Psoas muscle (tissue), 8 donors: ENCODE measurements around the gene TMEM63A. TPM values are rescaled to one million over a fixed set of nuclear protein-coding genes. Genes with fewer than 3 reads are reported as not detected.
"Not testable (repeated sequence)": the region's sequence is repeated elsewhere in the genome, so short reads cannot be mapped to it uniquely, and the experiment has no call there.

Experiments used
- ATAC-seq, 4 donors: fragments of 200-7000 bp; cut with Tn5 transposase; one replicate each; pipeline ENCODE4 v1.9.1; 2020; ENCODE audit warnings: moderate library complexity in 3 of 4, mild to moderate bottlenecking in 2 of 4
- DNase-seq, 2 donors: peaks; one replicate each; pipeline ENCODE4 v3.0.0-alpha.2; 2020
- H3K27ac ChIP-seq: fragments of 200-600 bp; one replicate; pipeline ENCODE4 v1.8.0; 2022
- H3K27me3 ChIP-seq, 3 donors: fragments of 200-600 bp in 1 of 3; one replicate each; pipeline versions ENCODE4 v1.6.1 to v1.8.0; 2013 to 2022; ENCODE audit warnings: low read length in 2 of 3, mild to moderate bottlenecking in 2 of 3, moderate library complexity in 1 of 3; ENCODE audit not compliant: insufficient read depth in 3 of 3
- H3K36me3 ChIP-seq, 2 donors: fragments of 200-600 bp in 1 of 2; one replicate each; pipeline versions ENCODE4 v1.6.1 to v1.8.0; 2013 to 2022; ENCODE audit warnings: low read depth in 1 of 2, mild to moderate bottlenecking in 1 of 2, moderate library complexity in 1 of 2; ENCODE audit not compliant: insufficient read depth in 1 of 2
- H3K4me1 ChIP-seq: fragments of 200-600 bp; one replicate; pipeline ENCODE4 v1.8.0; 2022
- H3K4me3 ChIP-seq: fragments of 200-600 bp; one replicate; pipeline ENCODE4 v1.8.0; 2022; ENCODE audit warnings: mild to moderate bottlenecking
- H3K9me3 ChIP-seq: fragments of 200-600 bp; one replicate; pipeline ENCODE4 v1.8.0; 2022
- CTCF ChIP-seq: fragments of 200-600 bp; IDR thresholded peaks from one replicate; pipeline ENCODE4 v1.8.0; 2022; ENCODE audit warnings: antibody characterized with exemption
- whole genome bisulfite sequencing, 3 donors: extraction: QIAGEN DNeasy Blood & Tissue Kit; methylation state at CpG; one replicate each; pipeline versions ENCODE4 v1.1.6 to v1.1.7; 2013; 5-methylcytosine and 5-hydroxymethylcytosine counted together
- intact Hi-C, 2 donors: fragments of 100-400 bp; cut with DNase I; formaldehyde crosslinking; loops; one replicate each; pipeline versions ENCODE4 v1.11.0 to v1.14.2; 2022
- polyA plus RNA-seq, 3 donors: library from polyadenylated mRNA; stranded (reverse); fragments of 200-250 nt; gene quantifications; one replicate each; pipeline ENCODE4 v1.2.3, GENCODE V29; 2013
- total RNA-seq, 4 donors: library from RNA; stranded (reverse); fragmentation: NEBNext Ultra II Directional in 2 of 4; extraction: Animal tissue kit (Norgen Biotek cat#: 25700) in 2 of 4; gene quantifications; one replicate each; pipeline versions ENCODE4 v1.2.1 to v1.2.4, GENCODE V29; 2021 to 2023
- donor health status: healthy with polysubstance abuse.
- donor health status: DM: no; HTN: no; CAD: no; lungs with moderate emphysema.
- donor health status: Bipolar disorder and iron deficiency.
- donor health status: healthy.
- donor health status: DM: yes; HTN: yes; CAD: no.
- donor health status: DM: no; HTN: no; CAD: no.
- donor health status: DM: no; HTN: no; CAD: no.
- donor health status: DM: yes; HTN: yes; CAD: no.

TMEM63A gene
- total and polyA plus RNA-seq, 7 donors = 7.1 to 17.9 (median 14.2) TPM

- no peaks in the 10 kb centered on the region for H3K36me3 ChIP-seq
- H3K4me3 ChIP-seq = no peak overlapping the region
- peak in 1 of 2 donors; percentile 26 for DNase-seq
- H3K27ac ChIP-seq = no peak overlapping the region
- peaks cover 0 to 10% (median 1%) of the 10 kb centered on the region in 3 donors for H3K27me3 ChIP-seq
- ATAC-seq = no peak
- H3K4me1 ChIP-seq = no peaks in the 10 kb centered on the region
- intact Hi-C loops = no loop called here
- WGBS, 3 donors = 80 to 84% (median 81%) methylated on average over 18 of the region's 18 CpGs
- no peak for TF ChIP-seq CTCF
- H3K9me3 ChIP-seq = no peaks in the 10 kb centered on the region
These were observed 6.2 kb upstream of the TMEM63A start for GRCh38 chr1:225888289-225888897.

DNA sequence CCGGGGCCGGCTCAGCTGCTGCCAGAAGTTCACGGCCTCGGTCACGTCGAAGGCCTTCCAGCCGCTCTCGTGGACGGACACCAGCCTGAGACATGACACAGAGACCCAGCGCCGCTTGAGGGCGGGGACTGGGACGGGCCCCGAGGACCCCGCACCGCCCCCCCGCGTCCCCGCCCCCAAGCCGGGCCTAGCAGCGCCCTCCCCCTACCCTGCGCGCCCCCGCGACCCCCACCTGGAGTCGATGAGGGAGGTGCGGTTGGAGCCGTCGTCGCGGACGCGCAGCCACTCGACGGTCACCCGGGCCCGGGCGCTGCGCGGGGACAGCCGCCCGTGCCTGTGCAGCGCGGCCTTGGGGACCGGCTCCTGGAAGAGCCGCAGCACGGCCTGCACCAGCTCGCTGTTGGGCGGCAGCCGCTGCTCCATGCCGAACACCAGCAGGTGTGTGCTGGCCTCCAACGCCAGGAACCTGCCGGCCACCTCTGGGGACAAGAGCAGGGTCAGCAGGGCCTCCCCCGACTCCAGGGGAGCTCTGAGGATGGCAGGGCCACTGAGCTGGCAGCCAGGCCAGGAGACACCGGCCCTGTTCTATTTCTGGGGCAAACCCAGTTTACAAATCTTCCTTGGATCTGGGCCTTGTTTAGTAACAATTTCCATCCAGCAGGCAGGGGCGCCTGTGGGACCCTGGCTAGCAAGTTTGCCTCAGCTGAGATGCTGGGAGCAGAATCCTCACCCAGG, 5.5 kb upstream of the TMEM63A start:
- intact Hi-C loops, H3K4me3 ChIP-seq, H3K4me1 ChIP-seq, H3K27me3 ChIP-seq, ATAC-seq, H3K36me3 ChIP-seq, H3K27ac ChIP-seq, H3K9me3 ChIP-seq: not testable (repeated sequence)
- 20 to 28% (median 23%) methylated on average over 16 to 44 of the region's 56 CpGs for WGBS, 3 donors
- DNase-seq = peak in 1 of 2 donors; percentile 25

GRCh38 chr1:225887030-225887314, 4.8 kb upstream of the TMEM63A start:
- no peak for DNase-seq
- TF ChIP-seq CTCF = no peak
- Histone ChIP-seq H3K27me3 (peaks cover 0 to 10% (median 1%) of the 10 kb centered on the region in 3 donors), H3K4me1 (no peaks in the 10 kb centered on the region), H3K36me3 (no peaks in the 10 kb centered on the region), H3K27ac (no peak overlapping the region), H3K4me3 (no peak overlapping the region), H3K9me3 (no peaks in the 10 kb centered on the region)
- ATAC-seq = no peak
- 93 to 94% (median 94%) methylated on average over 7 of the region's 7 CpGs for WGBS, 3 donors
- intact Hi-C loops = no loop called here

- intact Hi-C loops = no loop called here
- DNase-seq (peak in 1 of 2 donors; percentile 26), ATAC-seq (no peak)
- 88 to 89% (median 88%) methylated on average over 19 of the region's 19 CpGs for WGBS, 3 donors
- TF ChIP-seq CTCF = no peak
- no peaks in the 10 kb centered on the region for H3K9me3 ChIP-seq
- H3K27me3 ChIP-seq = peaks cover 0 to 10% (median 1%) of the 10 kb centered on the region in 3 donors
- H3K4me1 ChIP-seq = peaks cover 2% of the 10 kb centered on the region
- no peak overlapping the region for H3K4me3 ChIP-seq
- no peak overlapping the region for H3K27ac ChIP-seq
- H3K36me3 ChIP-seq = no peaks in the 10 kb centered on the region
These were observed 4.2 kb upstream of the TMEM63A start for GRCh38 chr1:225886159-225887029.

DNA sequence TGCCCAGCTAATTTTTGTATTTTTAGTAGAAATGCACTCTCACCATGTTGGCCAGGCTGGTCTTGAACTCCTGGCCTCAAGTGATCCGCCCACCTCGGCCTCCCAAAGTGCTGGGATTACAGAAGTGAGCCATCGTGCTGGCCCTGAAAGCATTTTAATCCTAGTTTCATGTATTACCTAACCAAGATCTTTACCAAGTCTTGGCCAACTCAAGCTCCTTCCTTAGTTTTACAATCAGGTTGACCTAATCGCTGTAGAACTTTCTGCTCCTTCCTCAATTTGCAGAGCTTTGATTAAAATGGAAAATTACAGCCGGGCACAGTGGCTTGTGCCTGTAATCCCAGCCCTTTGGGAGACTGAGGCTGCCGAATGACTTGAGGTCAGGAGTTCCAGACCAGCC, 3.2 kb upstream of the TMEM63A start:
- no peaks in the 10 kb centered on the region for H3K9me3 ChIP-seq
- 90 to 94% (median 92%) methylated on average over 6 of the region's 6 CpGs for WGBS, 3 donors
- intact Hi-C loops = no loop called here
- no peak overlapping the region for H3K4me3 ChIP-seq
- H3K27ac ChIP-seq = no peak overlapping the region
- ATAC-seq (no peak), DNase-seq (no peak)
- no peaks in the 10 kb centered on the region for H3K36me3 ChIP-seq
- peaks cover 12% of the 10 kb centered on the region for H3K4me1 ChIP-seq
- no peak for TF ChIP-seq CTCF
- H3K27me3 ChIP-seq = peaks cover 0 to 10% (median 1%) of the 10 kb centered on the region in 3 donors
